HepG2 (cell line): ENCODE measurements around the gene RBX1. TPM values are rescaled to one million over a fixed set of nuclear protein-coding genes. Genes with fewer than 3 reads are reported as not detected.

Experiments used
- ATAC-seq: fragments of 200-7000 bp; cut with Tn5 transposase; 3 replicates; pipeline ENCODE4 v1.9.1; 2020; ENCODE audit warnings: mild to moderate bottlenecking, moderate library complexity
- BruUV-seq: library from RNA; stranded (reverse); fragments of 400-500 nt; replicated peaks from 2 replicates; lab custom pipeline; 2021; lab: Mats Ljungman, UMichigan
- CTCF ChIA-PET: fragments of 300-600 bp; formaldehyde crosslinking; extraction: SDS; loops from one replicate; lab custom pipeline; 2021; ENCODE audit warnings: low total read pairs, inconsistent platforms, low intra/inter-chr PET ratio; lab: Yijun Ruan, JAX
- POLR2A ChIA-PET: fragments of 350-600 bp; sonication (Branson Sonifier 250); formaldehyde crosslinking; loops from one replicate; lab custom pipeline; 2020; ENCODE audit warnings: antibody characterized with exemption, inconsistent platforms; lab: Yijun Ruan, JAX
- DNase-seq: peaks from one replicate; pipeline ENCODE4 v3.0.0-alpha.2; 2015; ENCODE audit warnings: low spot score
- FAIRE-seq: peaks from 3 replicates; lab custom pipeline; 2011; peaks lifted over from hg19 to GRCh38; lab: Jason Lieb, UNC
- H2AFZ ChIP-seq: one replicate; pipeline ENCODE4 v1.6.1; 2011; ENCODE audit warnings: low read length, inconsistent platforms
- H3K27ac ChIP-seq: fragments of 300-600 bp; 3 replicates; pipeline ENCODE4 v1.8.0; 2011; ENCODE audit warnings: mixed run types, mild to moderate bottlenecking, mixed read lengths, low read length, inconsistent platforms; ENCODE audit not compliant: insufficient read depth; ENCODE audit errors: extremely low read length
- H3K27me3 ChIP-seq, 2 experiments: fragments of 200-600 bp in 1 of 2; 2 replicates in 1 of 2; 3 replicates in 1 of 2; pipeline versions ENCODE4 v1.6.0 to v1.8.0; 2011; ENCODE audit warnings: low read length in 2 of 2, mild to moderate bottlenecking in 2 of 2, moderate library complexity in 2 of 2, inconsistent platforms in 1 of 2; ENCODE audit not compliant: insufficient read depth in 2 of 2, control insufficient read depth in 1 of 2
- H3K36me3 ChIP-seq, 2 experiments: fragments of 200-600 bp in 1 of 2; replicated peaks in 1 of 2; 2 replicates in 1 of 2; 3 replicates in 1 of 2; pipeline versions ENCODE4 v1.5.1 to v1.8.0; 2011; ENCODE audit warnings: low read length in 2 of 2, inconsistent platforms in 1 of 2; ENCODE audit not compliant: insufficient read depth in 2 of 2, control insufficient read depth in 1 of 2
- H3K4me1 ChIP-seq: 2 replicates; pipeline ENCODE4 v1.5.1; 2012; ENCODE audit warnings: low read length, inconsistent platforms; ENCODE audit not compliant: insufficient read depth
- H3K4me2 ChIP-seq: 2 replicates; pipeline ENCODE4 v1.6.0; 2011; ENCODE audit warnings: low read depth, low read length, inconsistent platforms
- H3K4me3 ChIP-seq, 3 experiments: fragments of 200-600 bp in 1 of 3; sonication (generic), shearing (Covaris generic) in 1 of 3; replicated peaks in 1 of 3; 2 replicates each; pipeline ENCODE4 v1.5.1; 2011 to 2016; ENCODE audit warnings: low read length in 3 of 3, inconsistent platforms in 2 of 3, low read depth in 2 of 3, mild to moderate bottlenecking in 2 of 3, control low read depth in 1 of 3, mixed read lengths in 1 of 3; ENCODE audit not compliant: insufficient read depth in 1 of 3
- H3K79me2 ChIP-seq: one replicate; pipeline ENCODE4 v1.6.1; 2011; ENCODE audit warnings: low read length, inconsistent platforms; ENCODE audit not compliant: insufficient read depth
- H3K9ac ChIP-seq: 2 replicates; pipeline ENCODE4 v1.6.0; 2011; ENCODE audit warnings: mild to moderate bottlenecking, low read depth, low read length, inconsistent platforms; ENCODE audit not compliant: insufficient read depth
- H3K9me3 ChIP-seq: 2 replicates; pipeline ENCODE4 v1.5.1; 2012; ENCODE audit warnings: mild to moderate bottlenecking, low read length
- H4K20me1 ChIP-seq: 2 replicates; pipeline ENCODE4 v1.6.0; 2011; ENCODE audit warnings: inconsistent platforms, mild to moderate bottlenecking, low read length, moderate library complexity; ENCODE audit not compliant: insufficient read depth
- MXI1 ChIP-seq: IDR thresholded peaks from 3 replicates; pipeline ENCODE4 v1.6.1; 2012; ENCODE audit warnings: low read depth, low read length, inconsistent platforms, borderline replicate concordance
- THAP9 ChIP-seq: sonication (generic); formaldehyde crosslinking; IDR thresholded peaks from 2 replicates; pipeline ENCODE4; 2020; ENCODE audit warnings: missing genetic modification reagents, mild to moderate bottlenecking, borderline replicate concordance
- USF2 ChIP-seq, 2 experiments: sonication (generic) in 1 of 2; formaldehyde crosslinking in 1 of 2; IDR thresholded peaks; 2 replicates each; pipeline versions ENCODE4 v1.5.1 to v1.6.1; 2011 to 2020; ENCODE audit warnings: borderline replicate concordance in 1 of 2, low read depth in 1 of 2, low read length in 1 of 2, mild to moderate bottlenecking in 1 of 2, missing genetic modification reagents in 1 of 2, moderate library complexity in 1 of 2
- ZNF281 ChIP-seq: sonication (generic); formaldehyde crosslinking; IDR thresholded peaks from 2 replicates; pipeline ENCODE4 v1.4.0; 2020; ENCODE audit warnings: missing genetic modification reagents, borderline replicate concordance
- ZNF383 ChIP-seq: sonication (generic); formaldehyde crosslinking; IDR thresholded peaks from 2 replicates; pipeline ENCODE4 v1.4.0; 2020; ENCODE audit warnings: missing genetic modification reagents, mild to moderate bottlenecking, borderline replicate concordance
- ZNF678 ChIP-seq: sonication (generic); formaldehyde crosslinking; IDR thresholded peaks from 2 replicates; pipeline ENCODE4 v1.4.0; 2020; ENCODE audit warnings: mild to moderate bottlenecking, missing genetic modification reagents
- WGBS: methylation state at CpG from one replicate; pipeline ENCODE4 v1.1.6; 2017; ENCODE audit warnings: low lambda C conversion rate; 5-methylcytosine and 5-hydroxymethylcytosine counted together
- in situ Hi-C: cut with HindIII; loops from 2 replicates; pipeline ENCODE4 v1.10.0; 2017; ENCODE audit warnings: low pct_unique_long_range_greater_than_20kb; ENCODE audit not compliant: extremely low pct_ligation_motif_present
- intact Hi-C: fragments of 100-400 bp; cut with micrococcal nuclease; formaldehyde crosslinking; loops from one replicate; pipeline ENCODE4 v1.10.0; 2022; ENCODE audit not compliant: unreplicated experiment
- polyA plus RNA-seq, 8 experiments: library from polyadenylated mRNA; depleted of rRNA in 3 of 8; stranded (reverse) in 7 of 8; unstranded in 1 of 8; fragments of >200 nt; fragmentation: Illumina TruSeq in 4 of 8; extraction: Trizol in 4 of 8; gene quantifications; 2 replicates each; pipeline versions ENCODE4 v1.2.1 to v1.2.3, GENCODE V29; 2011 to 2016; ENCODE audit warnings: low read depth in 4 of 8, missing spikeins in 1 of 8, mixed read lengths in 1 of 8; ENCODE audit not compliant: insufficient read depth in 1 of 8
- total RNA-seq, 5 experiments: library from RNA; depleted of rRNA; stranded (reverse); fragments of >200 nt; fragmentation: Illumina TruSeq; extraction: Trizol; gene quantifications; 2 replicates each; pipeline ENCODE4 v1.2.3, GENCODE V29; 2016; ENCODE audit warnings: low read depth in 1 of 5
- TF ChIP-seq, protein P1 (sequence below): sonication (generic); formaldehyde crosslinking; IDR thresholded peaks from 2 replicates; pipeline ENCODE4 v1.8.1; 2023; ENCODE audit warnings: mild to moderate bottlenecking, missing genetic modification reagents
- TF ChIP-seq, protein P2 (sequence below): sonication (generic); formaldehyde crosslinking; IDR thresholded peaks from 2 replicates; pipeline ENCODE4 v1.4.0; 2020; ENCODE audit warnings: missing genetic modification reagents

RBX1 gene
- total and polyA plus RNA-seq, 2 of the 13 experiments (the other 11 are each of a cell fraction or from before 2014, with no cell fraction given), result 84.9 to 90.2 TPM

GRCh38 chr22:40976866-40977700 lies 25.9 kb downstream of the RBX1 start:
- no peak for ATAC-seq
- Histone ChIP-seq H3K4me2 (no peak overlapping the region), H4K20me1 (no peaks in the 10 kb centered on the region), H3K4me3 (no peak overlapping the region), H3K9me3 (no peaks in the 10 kb centered on the region), H3K4me1 (no peaks in the 10 kb centered on the region), H3K36me3 (peaks cover 0 to 5% of the 10 kb centered on the region in 2 experiments; a peak in 2 of 5 replicates), H3K27me3 (no peaks in the 10 kb centered on the region; a peak in 1 of 5 replicates), H3K27ac (no peak overlapping the region), H3K79me2 (no peaks in the 10 kb centered on the region), H2AFZ (no peak overlapping the region), H3K9ac (no peak overlapping the region)
- in situ Hi-C loops (no loop called here), intact Hi-C loops (no loop called here)
- no peak for FAIRE-seq
- ChIA-PET CTCF (no interaction called here), POLR2A (no interaction called here)
- BruUV-seq, result no TSS peak
- DNase-seq, result no peak
- 77% methylated on average over 18 of the region's 18 CpGs for WGBS
- no peak for TF ChIP-seq THAP9 (CRISPR knock-in tag)
- TF ChIP-seq, protein P1, sequence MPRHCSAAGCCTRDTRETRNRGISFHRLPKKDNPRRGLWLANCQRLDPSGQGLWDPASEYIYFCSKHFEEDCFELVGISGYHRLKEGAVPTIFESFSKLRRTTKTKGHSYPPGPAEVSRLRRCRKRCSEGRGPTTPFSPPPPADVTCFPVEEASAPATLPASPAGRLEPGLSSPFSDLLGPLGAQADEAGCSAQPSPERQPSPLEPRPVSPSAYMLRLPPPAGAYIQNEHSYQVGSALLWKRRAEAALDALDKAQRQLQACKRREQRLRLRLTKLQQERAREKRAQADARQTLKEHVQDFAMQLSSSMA, result no peak
- TF ChIP-seq, protein P2, sequence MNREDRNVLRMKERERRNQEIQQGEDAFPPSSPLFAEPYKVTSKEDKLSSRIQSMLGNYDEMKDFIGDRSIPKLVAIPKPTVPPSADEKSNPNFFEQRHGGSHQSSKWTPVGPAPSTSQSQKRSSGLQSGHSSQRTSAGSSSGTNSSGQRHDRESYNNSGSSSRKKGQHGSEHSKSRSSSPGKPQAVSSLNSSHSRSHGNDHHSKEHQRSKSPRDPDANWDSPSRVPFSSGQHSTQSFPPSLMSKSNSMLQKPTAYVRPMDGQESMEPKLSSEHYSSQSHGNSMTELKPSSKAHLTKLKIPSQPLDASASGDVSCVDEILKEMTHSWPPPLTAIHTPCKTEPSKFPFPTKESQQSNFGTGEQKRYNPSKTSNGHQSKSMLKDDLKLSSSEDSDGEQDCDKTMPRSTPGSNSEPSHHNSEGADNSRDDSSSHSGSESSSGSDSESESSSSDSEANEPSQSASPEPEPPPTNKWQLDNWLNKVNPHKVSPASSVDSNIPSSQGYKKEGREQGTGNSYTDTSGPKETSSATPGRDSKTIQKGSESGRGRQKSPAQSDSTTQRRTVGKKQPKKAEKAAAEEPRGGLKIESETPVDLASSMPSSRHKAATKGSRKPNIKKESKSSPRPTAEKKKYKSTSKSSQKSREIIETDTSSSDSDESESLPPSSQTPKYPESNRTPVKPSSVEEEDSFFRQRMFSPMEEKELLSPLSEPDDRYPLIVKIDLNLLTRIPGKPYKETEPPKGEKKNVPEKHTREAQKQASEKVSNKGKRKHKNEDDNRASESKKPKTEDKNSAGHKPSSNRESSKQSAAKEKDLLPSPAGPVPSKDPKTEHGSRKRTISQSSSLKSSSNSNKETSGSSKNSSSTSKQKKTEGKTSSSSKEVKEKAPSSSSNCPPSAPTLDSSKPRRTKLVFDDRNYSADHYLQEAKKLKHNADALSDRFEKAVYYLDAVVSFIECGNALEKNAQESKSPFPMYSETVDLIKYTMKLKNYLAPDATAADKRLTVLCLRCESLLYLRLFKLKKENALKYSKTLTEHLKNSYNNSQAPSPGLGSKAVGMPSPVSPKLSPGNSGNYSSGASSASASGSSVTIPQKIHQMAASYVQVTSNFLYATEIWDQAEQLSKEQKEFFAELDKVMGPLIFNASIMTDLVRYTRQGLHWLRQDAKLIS (CRISPR knock-in tag), result no peak
- TF ChIP-seq USF2 (IDR thresholded peaks at IDR 0.05; ENCODE audit: low read depth, low read length), result no peak
- TF ChIP-seq USF2 (CRISPR knock-in tag; IDR thresholded peaks at IDR 0.05; ENCODE audit: borderline replicate concordance), result no peak
- no peak for TF ChIP-seq MXI1
- TF ChIP-seq ZNF383, result no peak
- TF ChIP-seq ZNF678 (CRISPR knock-in tag), result no peak
- no peak for TF ChIP-seq ZNF281
